ENCODE data around the gene ARHGEF11. TPM values are rescaled to one million over a fixed set of nuclear protein-coding genes. Genes with fewer than 3 reads are reported as not detected.
A peak's percentile ranks its signal among the peaks of the same experiment; 100 is the strongest.

ARHGEF11 gene
- total RNA-seq, 1 experiment from 2014 or later = 41.1 TPM

DNA sequence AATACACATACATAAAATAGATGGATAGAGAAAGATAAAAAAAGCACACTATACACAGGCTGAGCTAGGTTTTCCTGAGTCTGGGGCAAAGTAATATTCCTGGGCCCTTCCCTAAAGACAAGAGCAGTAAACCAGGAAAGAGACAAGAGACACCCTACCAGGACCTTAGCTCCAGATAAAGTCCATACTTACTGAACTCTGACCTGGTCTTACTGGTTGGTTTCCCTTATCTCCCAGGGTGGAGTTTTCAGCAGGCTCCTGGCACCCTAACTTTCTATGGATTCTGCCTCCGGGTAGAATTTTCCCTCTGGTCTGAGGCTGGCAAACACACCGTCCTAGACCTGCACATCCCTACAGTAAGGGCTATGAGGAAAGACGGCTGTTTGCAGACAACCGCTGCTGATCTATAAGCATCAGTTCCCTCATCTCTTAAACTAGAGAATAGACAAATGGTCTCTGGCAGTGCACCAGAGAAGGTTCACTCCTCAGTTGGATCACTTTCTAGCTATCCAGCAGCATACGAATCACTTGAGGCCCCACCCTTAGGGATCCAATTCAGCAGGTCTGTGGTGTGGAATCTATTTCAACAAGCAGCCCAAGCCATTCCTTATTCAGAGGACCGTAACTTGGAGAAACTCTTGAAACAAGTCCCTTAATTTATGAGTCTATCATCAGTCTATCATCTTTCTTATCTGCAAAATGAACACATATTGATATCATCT, 52.0 kb downstream of the ARHGEF11 start:
- H3K36me3 Mint-ChIP-seq (ENCODE audit: insufficient read depth in 1 of 3, low read depth in 3 of 3) = peaks cover 2 to 5% (median 4%) of the 10 kb centered on the region in 3 experiments; a peak in 6 of 7 replicates
- Histone ChIP-seq H2BK20ac (ENCODE audit: low read depth, low read length, poor library complexity, severe bottlenecking) (no peak overlapping the region), H2BK5ac (ENCODE audit: insufficient read length, low read length) (no peak overlapping the region), H4K8ac (replicated peaks; ENCODE audit: insufficient read length, low read depth, low read length) (no peak overlapping the region), H3K27ac (ENCODE audit: insufficient read length, low read depth, low read length) (no peak overlapping the region), H3T11ph (ENCODE audit: low read length) (no peak overlapping the region), H3K14ac (ENCODE audit: insufficient read depth, low read length) (no peak overlapping the region), H3K79me1 (ENCODE audit: insufficient read depth, low read depth, low read length, poor library complexity, severe bottlenecking) (no peaks in the 10 kb centered on the region), H3K23ac (ENCODE audit: insufficient read length, low read depth, low read length) (no peak overlapping the region), H2AK5ac (ENCODE audit: insufficient read length, low read length) (no peak overlapping the region), H3K4ac (ENCODE audit: low read depth, low read length) (no peak overlapping the region), H3K4me1 (ENCODE audit: insufficient read depth, low read length) (no peaks in the 10 kb centered on the region), H2AFZ (ENCODE audit: low read length) (no peak overlapping the region), H3K9ac (ENCODE audit: extremely low read depth, insufficient read length, low read length) (no peak overlapping the region), H2BK15ac (ENCODE audit: low read depth, low read length) (no peak overlapping the region), H2BK120ac (ENCODE audit: low read depth, low read length, poor library complexity, severe bottlenecking) (no peak overlapping the region), H3K18ac (ENCODE audit: insufficient read length, low read depth, low read length) (no peak overlapping the region), H3K9me3 (ENCODE audit: control insufficient read depth, low read depth, low read length) (no peaks in the 10 kb centered on the region), H3K79me2 (ENCODE audit: insufficient read depth, low read length) (0 out of 2 replicates have a peak, but pooled peaks cover 3% of the 10 kb centered on the region), H4K5ac (ENCODE audit: insufficient read length, low read depth, low read length) (no peak overlapping the region), H4K20me1 (ENCODE audit: control insufficient read depth, insufficient read depth, insufficient read length) (no peaks in the 10 kb centered on the region), H3K4me2 (ENCODE audit: insufficient read depth, insufficient read length, low read length) (no peak overlapping the region), H4K91ac (ENCODE audit: insufficient read length, low read depth, low read length) (no peak overlapping the region), H3K56ac (ENCODE audit: insufficient read length, low read depth, low read length) (no peak overlapping the region), H3K23me2 (ENCODE audit: insufficient read length, low read depth, low read length, poor library complexity, severe bottlenecking) (no peaks in the 10 kb centered on the region), H2BK12ac (ENCODE audit: insufficient read length, low read depth, low read length) (no peak overlapping the region), H3K27me3 (ENCODE audit: insufficient read depth, low read length) (no peaks in the 10 kb centered on the region)
- no peaks in the 10 kb centered on the region for H3K27me3 Mint-ChIP-seq (ENCODE audit: low read depth)
- H3K4me3 Mint-ChIP-seq = no peak overlapping the region
- DNase-seq = no peak
- H3K4me1 Mint-ChIP-seq = peaks cover 23 to 26% of the 10 kb centered on the region in 2 experiments
- no peaks in the 10 kb centered on the region for H3K9me3 Mint-ChIP-seq
- WGBS (ENCODE audit: extremely low coverage, insufficient read length, low lambda C conversion rate) = no CpG with 5 or more reads among the region's 6 CpGs
- peak overlapping the region in 1 of 3 experiments; percentile 45; a peak in 1 of 7 replicates for H3K27ac Mint-ChIP-seq
- TF ChIP-seq, protein P1, sequence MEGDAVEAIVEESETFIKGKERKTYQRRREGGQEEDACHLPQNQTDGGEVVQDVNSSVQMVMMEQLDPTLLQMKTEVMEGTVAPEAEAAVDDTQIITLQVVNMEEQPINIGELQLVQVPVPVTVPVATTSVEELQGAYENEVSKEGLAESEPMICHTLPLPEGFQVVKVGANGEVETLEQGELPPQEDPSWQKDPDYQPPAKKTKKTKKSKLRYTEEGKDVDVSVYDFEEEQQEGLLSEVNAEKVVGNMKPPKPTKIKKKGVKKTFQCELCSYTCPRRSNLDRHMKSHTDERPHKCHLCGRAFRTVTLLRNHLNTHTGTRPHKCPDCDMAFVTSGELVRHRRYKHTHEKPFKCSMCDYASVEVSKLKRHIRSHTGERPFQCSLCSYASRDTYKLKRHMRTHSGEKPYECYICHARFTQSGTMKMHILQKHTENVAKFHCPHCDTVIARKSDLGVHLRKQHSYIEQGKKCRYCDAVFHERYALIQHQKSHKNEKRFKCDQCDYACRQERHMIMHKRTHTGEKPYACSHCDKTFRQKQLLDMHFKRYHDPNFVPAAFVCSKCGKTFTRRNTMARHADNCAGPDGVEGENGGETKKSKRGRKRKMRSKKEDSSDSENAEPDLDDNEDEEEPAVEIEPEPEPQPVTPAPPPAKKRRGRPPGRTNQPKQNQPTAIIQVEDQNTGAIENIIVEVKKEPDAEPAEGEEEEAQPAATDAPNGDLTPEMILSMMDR (conservative IDR thresholded peaks at IDR 0.05) = no peak

Measured in H9 (cell line).